Limb (tissue), 2 donors: ENCODE measurements around the gene SPIRE2.
A peak's percentile ranks its signal among the peaks of the same experiment; 100 is the strongest.
"Not testable (repeated sequence)": the region's sequence is repeated elsewhere in the genome, so short reads cannot be mapped to it uniquely, and the experiment has no call there.

ENCODE experiments used
- DNase-seq, 2 donors: peaks; one replicate each; pipeline ENCODE4 v3.0.0-alpha.2; 2016; ENCODE audit errors: extremely low spot score in 2 of 2

Gene SPIRE2

GRCh38 chr16:89834813-89835363, 6.6 kb downstream of the SPIRE2 start:
- DNase-seq, result not testable (repeated sequence)

DNA sequence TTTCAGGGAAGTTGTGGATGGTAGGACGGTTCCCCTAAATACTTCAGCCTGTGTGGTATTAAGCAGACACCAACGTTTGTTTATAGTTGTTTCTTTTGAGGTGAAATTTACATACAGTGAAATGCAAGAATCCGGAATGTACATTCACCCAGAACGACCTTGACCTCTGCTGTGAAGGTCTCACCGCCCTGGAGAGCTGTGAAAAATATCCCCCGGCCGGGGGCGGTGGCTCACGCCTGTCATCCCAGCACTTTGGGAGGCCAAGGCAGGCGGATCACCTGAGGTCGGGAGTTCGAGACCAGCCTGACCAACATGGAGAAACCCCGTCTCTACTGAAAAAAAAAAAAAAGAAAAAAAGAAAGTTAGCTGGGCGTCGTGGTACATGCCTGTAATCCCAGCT, 8.2 kb downstream of the SPIRE2 start:
- DNase-seq, result not testable (repeated sequence)

- DNase-seq, result no peak
Measured at GRCh38 chr16:89837014-89837546, 8.8 kb downstream of the SPIRE2 start.

- no peak for DNase-seq
Measured at GRCh38 chr16:89841275-89841674, 13.0 kb downstream of the SPIRE2 start.

DNA sequence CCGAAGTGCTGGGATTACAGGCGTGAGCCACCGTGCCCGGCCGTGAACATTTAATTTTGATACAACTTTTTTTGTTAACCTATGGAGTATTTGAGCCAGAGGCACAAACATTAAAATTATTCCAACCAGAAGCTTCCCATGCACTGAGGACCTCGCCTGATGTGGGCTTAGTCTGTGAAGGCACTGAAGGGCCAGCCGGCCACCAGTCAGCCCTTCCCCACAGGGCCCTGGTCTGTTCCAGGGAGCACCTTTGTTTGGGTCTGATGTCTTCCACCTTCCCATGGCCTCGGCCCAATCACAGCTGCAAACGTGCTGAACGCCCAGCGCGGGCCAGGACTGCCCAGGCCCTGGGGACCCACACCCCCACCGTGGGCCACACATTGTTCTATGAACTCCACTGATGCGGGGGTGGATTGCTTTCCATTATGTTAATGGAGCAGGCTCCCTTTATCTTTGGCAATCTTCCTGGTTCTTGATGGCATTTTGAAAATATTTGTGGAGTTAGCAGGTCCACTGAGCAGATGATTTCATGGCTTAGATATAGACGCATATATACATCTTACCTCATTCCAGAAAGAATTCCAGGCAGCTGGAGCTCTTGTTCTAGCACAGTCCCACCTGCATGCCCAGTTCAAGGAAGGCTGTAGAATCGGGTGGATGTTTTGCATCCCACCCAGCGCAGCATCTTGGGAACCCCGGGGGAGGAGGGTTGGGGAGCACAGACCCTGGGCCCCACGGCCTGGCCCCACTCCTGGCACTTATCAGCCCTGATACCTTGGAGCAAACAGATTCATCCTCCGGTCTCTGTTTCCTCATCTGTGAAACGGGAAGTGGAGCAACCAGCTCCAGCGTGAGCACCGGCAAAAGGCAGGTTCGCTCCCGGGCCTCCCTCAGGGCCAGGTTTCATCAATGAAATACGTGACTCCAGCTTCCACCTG, 14.5 kb downstream of the SPIRE2 start:
- no peak for DNase-seq

GRCh38 chr16:89843409-89844350, 15.4 kb downstream of the SPIRE2 start:
- DNase-seq, result no peak

DNA sequence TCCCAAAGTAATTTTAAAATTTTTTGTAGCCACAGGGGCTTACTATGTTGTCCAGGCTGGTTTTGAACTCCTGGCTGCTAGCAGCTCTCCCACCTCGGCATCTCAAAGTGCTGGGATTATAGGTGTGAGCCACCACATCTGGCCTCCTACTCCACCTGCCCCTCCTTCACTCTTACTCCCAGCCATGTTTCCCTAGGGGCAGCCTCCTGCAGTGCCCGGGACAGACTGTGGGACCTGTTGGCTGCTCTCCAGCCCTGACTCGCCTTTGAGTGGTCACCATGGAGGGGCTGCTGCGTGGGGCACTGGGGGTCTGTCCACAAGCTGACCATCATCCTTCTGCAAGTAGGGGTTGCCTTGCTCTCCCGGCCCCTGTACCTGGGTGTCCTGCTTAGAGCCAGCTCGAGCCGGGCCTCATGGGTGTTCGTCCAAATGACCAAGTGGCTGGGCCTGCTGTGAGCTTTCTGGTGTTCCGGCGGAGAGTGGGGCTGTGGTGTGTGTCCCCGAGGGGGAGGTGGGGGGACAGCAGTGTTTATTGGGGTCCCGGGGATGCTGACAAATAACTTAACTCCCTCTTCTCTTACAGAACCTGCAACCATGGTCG, 16.6 kb downstream of the SPIRE2 start:
- no peak for DNase-seq

DNA sequence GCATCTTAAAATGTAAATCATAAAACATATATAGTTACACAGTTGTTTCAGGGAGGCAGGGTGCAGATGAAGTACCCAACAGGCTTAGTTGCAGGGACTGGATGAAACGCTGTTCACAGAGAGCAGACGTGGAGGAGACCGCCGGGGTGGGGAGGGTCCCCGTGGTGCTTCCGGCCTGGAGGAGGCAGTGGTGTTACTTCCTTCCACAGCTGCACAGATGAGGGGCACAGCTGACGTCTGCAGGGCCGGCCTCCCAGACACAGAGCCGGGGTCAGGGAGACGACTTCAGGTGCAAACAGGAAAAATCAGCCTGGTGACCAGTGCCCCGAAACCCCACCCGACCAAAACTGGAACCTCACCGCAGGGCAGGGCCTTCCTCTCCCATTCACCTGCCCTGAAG, 17.1 kb downstream of the SPIRE2 start:
- no peak for DNase-seq

- no peak for DNase-seq
Measured at GRCh38 chr16:89847051-89847939, 19.0 kb downstream of the SPIRE2 start.

- DNase-seq, result no peak
Measured at GRCh38 chr16:89847940-89848297, 19.6 kb downstream of the SPIRE2 start.

DNA sequence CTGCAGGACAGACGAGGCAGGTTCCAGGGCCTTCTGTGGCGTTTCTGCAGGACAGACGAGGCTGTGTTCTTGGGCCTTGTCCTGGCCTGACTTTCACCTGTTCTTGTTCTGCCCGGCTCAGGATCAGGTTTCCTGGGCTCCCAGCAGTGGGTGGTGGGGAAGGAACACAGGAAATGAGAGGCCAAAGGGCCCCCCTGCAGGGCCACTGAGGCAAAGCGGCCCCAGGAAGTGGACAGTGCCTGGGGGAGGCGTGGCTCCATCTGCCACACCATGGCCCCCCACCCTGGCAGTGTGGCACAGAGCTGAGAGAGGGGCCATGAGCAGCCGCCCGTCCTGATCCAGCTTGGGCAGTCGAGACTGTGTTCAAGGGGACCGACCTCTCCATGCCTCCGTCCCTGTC, 20.7 kb downstream of the SPIRE2 start:
- DNase-seq, result no peak

DNA sequence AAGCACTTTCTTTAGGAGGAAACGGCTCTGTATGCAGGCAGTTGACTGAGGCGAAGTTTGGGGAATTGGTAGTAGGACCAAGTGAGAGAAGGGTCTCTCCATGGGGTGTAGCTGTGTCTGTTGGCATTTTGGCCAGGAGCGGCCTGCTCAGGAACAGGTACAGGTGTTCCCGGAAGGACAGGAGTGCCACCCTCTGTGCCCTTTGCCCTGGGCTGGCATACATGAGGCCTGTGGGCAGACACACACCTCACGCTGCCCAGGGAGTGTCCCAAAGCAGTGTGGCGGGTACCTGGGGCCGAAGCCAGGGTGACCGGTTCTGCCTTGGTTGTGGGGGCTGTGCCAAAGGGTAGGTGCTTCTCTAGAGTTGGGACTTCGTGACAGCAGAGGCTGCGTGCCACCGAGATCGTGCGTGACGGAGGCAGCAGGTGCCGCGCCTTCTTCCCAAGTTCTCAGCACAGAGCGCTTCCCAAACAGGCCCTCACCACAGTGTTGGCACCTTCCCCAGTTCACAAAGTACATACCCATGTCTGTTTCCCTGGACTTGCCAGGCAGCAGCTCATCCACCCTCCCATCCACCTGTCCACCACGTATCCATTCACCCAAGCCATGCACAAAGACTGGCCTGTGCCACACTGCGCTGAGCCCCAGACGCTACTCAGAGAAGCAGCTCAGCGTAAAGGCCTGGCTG, 25.2 kb downstream of the SPIRE2 start:
- DNase-seq, result no peak

- DNase-seq, result no peak
Measured at GRCh38 chr16:89855301-89855945, 27.1 kb downstream of the SPIRE2 start.

DNA sequence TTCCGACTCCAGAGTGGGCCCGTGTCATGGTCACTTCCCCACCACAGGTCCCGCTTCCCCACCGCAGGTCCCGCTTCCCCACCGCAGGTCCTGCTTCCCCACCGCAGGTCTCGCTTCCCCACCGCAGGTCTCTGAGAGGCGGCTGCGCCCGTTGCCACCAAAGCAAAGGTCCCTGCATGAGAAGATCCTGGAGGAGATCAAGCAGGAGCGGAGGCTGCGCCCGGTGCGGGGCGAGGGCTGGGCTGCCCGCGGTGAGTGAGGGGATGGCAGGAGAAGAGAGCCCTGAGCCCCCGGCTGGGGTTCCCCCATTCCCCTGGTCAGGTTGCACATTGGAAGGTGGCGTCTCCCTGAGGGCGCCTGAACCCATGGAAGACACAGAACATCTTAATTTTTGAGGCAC, 27.7 kb downstream of the SPIRE2 start:
- no peak for DNase-seq

- DNase-seq, result no peak
Measured at GRCh38 chr16:89858973-89859614, 30.8 kb downstream of the SPIRE2 start.

GRCh38 chr16:89859615-89860007, 31.3 kb downstream of the SPIRE2 start:
- no peak for DNase-seq

GRCh38 chr16:89860747-89861304, 32.6 kb downstream of the SPIRE2 start:
- peak in 1 of 2 donors; percentile 75 for DNase-seq

DNA sequence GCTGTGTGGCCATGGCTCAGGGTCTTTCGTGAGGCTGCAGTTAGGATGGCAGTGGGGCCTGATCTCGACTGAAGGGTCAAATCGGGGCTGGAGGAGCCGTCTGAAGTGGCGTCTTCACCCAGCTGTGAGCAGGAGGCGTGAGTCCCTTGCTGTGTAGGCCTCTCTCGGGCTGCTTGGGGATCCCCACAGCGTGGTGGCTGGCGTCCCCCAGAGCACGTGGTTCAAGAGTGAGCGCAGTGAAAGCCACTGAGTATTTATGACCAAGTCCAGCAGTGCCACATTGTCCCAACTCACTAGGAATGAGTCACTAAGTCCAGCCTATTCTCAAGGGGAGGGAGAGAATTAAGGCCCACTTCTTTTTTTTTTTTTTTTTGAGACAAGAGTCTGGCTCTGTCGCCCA, 33.4 kb downstream of the SPIRE2 start:
- no peak for DNase-seq
